Anterior cingulate cortex (tissue), 58 donors: ENCODE results near the gene PLPPR5.

Experiments used
- DNase-seq, 58 donors: peaks; one replicate each; lab custom pipeline; 2025; lab: John Stamatoyannopoulos, UW

PLPPR5 gene

DNA sequence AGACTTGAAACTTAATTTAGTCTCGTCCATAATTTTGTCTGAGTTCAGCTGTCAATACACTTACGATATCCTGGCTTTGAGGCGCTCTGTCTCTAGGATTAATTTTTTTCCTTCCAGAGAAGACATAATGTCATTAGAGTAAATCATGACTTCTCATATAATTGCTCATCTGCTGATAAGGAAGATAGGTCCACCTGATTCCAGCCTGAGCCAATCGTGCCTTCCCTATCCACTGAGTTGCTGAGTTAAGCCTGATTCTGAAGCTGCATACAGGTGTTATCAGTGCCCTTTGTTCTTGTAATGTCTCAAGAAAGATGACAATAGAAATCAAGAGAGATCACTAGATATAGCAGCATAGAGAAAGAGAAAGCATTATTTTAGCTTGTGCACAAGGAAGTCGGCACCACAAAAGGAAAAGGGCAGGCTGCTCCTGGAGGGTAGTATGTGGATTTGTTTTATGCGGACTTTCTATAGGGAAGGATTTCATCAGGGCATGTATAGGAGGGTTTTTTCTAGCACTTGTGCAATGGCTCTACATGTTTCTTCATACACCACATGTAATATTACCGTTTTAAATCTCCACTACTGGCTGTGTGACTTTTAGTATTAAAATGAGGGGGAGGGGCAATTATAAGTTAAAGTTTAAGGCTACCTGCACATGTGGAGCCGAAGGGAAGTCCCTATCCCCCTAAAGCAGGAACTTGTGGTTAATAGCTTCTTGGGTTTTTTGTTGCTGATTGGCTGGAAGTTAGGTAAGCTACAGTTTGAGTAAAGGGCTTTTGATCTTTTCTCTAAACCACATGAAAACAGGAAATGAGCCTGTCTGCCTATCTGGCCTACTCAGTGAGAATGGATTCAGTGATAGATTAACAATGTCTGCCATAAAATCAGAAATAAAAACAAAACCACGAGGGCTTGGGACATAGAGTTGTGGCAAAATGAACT is 133.4 kb downstream of the PLPPR5 start:
- DNase-seq = no peak

DNA sequence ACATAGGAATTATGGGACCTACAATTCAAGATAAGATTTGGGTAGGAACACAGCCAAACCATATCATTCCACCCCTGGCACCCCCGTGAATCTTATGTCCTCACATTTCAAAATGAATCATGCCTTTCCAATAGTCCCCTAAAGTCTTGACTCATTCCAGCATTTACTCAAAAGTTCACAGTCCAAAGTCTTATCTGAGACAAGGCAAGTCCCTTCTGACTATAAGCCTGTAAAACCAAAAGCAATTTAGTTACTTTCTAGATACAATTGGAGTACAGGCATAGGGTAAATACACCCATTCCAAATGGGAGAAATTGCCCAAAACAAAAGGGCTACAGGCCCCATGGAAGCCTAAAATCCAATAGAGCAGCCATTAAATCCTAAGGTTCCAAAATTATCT is 138.9 kb downstream of the PLPPR5 start:
- no peak for DNase-seq

DNA sequence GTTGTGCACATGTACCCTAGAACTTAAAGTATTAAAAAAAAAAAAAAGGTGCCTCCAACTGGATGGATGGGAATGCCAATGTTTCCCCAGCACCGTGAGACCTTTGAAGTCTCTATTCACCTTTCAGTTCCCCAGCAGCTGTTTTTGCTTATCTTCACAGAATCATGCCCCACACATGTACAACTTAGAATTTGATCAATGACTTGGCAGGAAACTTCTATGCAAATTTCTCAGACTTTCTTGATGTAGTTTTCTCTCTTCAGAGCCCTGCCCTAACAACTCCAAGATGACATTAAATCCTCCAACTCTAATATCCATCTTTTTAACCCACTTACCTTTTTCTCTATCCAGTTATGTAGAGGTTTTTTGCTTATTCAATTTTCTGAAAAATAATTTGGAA is 144.3 kb downstream of the PLPPR5 start:
- DNase-seq = no peak

DNA sequence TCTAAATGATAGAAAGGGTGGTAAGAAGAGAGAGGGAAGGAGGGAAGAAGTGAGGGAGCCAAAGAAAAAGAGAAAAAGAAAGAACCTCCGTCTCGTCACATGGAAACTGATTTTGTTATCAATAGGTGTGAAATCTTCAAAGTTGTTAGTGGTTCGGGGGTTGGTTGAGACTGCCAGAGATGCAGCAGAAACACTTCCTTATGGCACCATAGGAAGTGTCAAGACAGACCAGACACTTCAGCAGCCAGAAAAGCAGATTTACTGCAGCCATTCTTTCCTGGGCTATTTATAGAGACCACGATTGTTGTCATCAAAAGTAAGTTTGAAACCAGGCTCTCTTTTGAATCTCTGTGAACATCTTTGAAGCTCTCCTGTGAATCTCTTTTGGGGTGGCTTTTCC is 150.5 kb downstream of the PLPPR5 start:
- no peak for DNase-seq

DNA sequence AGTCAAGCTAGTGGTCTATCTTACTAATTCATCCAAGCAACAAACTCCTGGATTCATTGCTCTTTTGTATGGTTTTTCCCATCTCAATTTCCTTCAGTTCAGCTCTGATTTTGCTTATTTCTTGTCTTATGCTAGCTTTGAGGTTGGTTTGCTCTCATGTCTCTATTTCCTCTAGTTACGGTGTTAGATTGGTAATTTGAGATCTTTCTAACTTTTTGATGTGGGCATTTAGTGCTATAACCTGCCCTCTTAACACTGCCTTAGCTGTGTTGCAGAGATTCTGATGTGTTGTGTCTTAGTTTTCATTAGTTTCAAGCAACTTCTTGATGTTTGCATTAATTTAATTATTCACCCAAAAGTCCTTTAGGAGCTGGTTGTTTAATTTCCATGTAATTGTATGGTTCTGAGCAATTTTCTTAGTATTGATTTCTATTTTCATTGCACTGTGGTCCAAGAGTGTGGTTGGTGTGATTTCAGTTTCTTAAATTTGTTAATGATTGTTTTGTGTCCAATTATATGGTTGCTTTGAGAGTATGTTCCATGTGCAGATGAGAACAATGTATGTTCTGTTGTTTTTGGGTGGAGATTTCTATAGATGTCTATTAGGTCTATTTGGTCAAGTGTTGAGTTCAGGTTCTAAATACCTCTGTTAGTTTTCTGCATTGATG is 154.6 kb downstream of the PLPPR5 start:
- no peak for DNase-seq

DNA sequence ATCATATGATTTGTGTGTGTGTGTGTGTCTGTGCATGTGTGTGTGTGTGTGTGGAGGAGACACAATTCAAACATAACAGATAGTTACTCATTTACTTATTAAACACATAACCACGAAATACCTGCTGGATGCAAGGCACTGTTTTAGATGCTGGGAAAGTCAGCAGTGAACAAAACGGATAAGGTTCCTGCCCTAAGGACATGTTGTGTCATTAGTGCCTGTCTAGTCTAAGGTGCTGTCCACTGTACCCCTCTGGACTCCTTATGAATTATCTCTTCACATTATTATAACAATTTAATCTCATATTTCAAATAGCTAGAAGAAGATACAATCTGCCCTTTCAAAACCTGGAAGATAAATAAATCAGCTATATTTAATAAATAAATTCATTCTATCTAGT is 162.4 kb downstream of the PLPPR5 start:
- no peak for DNase-seq
